B cell (primary cell): ENCODE data around the gene SPECC1L. TPM values are rescaled to one million over a fixed set of nuclear protein-coding genes. Genes with fewer than 3 reads are reported as not detected.

Experiments used
- ATAC-seq: fragments of 200-7000 bp; cut with Tn5 transposase; one replicate; pipeline ENCODE4 v1.10.0; 2021; ENCODE audit warnings: low read depth, mild to moderate bottlenecking, moderate number of reproducible peaks, moderate library complexity
- CTCF ChIA-PET: fragments of 350-600 bp; sonication (Branson Sonifier 250); formaldehyde crosslinking; loops from one replicate; lab custom pipeline; 2021; ENCODE audit warnings: antibody characterized with exemption, inconsistent platforms; lab: Charles Lee
- POLR2A ChIA-PET: fragments of 350-600 bp; sonication (Branson Sonifier 250); formaldehyde crosslinking; loops from one replicate; lab custom pipeline; 2021; ENCODE audit warnings: antibody characterized with exemption; lab: Charles Lee
- DNase-seq: peaks from one replicate; pipeline ENCODE4 v3.0.0; 2013
- H2AFZ ChIP-seq: 2 replicates; pipeline ENCODE4 v1.6.1; 2012; ENCODE audit warnings: mild to moderate bottlenecking, low read depth, low read length; ENCODE audit not compliant: insufficient read depth, poor library complexity, severe bottlenecking
- H3K27ac ChIP-seq, 2 donors: 1 replicate in 1 of 2; 2 replicates in 1 of 2; pipeline ENCODE4 v1.5.1; 2012 to 2013; ENCODE audit warnings: low read length in 2 of 2, mild to moderate bottlenecking in 2 of 2, moderate library complexity in 1 of 2
- H3K27me3 ChIP-seq, 4 experiments: fragments of 200-600 bp in 1 of 4; sonication (generic) in 1 of 4; replicated peaks in 1 of 4; 1 replicate in 2 of 4; 2 replicates in 2 of 4; pipeline versions ENCODE4 v1.6.1 to v1.7.0; 2013 to 2016; ENCODE audit warnings: low read length in 3 of 4, mild to moderate bottlenecking in 2 of 4, mixed read lengths in 1 of 4, moderate library complexity in 1 of 4; ENCODE audit not compliant: insufficient read depth in 4 of 4, control insufficient read depth in 3 of 4; ENCODE audit errors: control extremely low read depth in 1 of 4
- H3K36me3 ChIP-seq, 2 experiments: replicated peaks in 1 of 2; 1 replicate in 1 of 2; 2 replicates in 1 of 2; pipeline versions ENCODE4 v1.6.1 to v1.7.1; 2013; ENCODE audit warnings: low read length in 1 of 2; ENCODE audit not compliant: insufficient read depth in 2 of 2, control insufficient read depth in 1 of 2; ENCODE audit errors: control extremely low read depth in 1 of 2, extremely low read depth in 1 of 2
- H3K4me1 ChIP-seq, 2 donors: fragments of 200-600 bp in 1 of 2; sonication (generic) in 1 of 2; 1 replicate in 1 of 2; 2 replicates in 1 of 2; pipeline versions ENCODE4 v1.5.1 to v1.6.1; 2013 to 2017; ENCODE audit warnings: low read length in 2 of 2; ENCODE audit not compliant: control insufficient read depth in 2 of 2, insufficient read depth in 2 of 2
- H3K4me2 ChIP-seq: replicated peaks from 2 replicates; pipeline ENCODE3; 2012; ENCODE audit warnings: mild to moderate bottlenecking, low read depth, low read length; ENCODE audit not compliant: poor library complexity, severe bottlenecking
- H3K4me3 ChIP-seq, 5 experiments: fragments of 200-600 bp in 1 of 5; sonication (generic) in 1 of 5; 1 replicate in 3 of 5; 2 replicates in 2 of 5; pipeline versions ENCODE4 v1.5.1 to v1.7.0; 2011 to 2016; ENCODE audit warnings: low read length in 4 of 5, mild to moderate bottlenecking in 4 of 5, low read depth in 2 of 5, control low read depth in 1 of 5, moderate library complexity in 1 of 5; ENCODE audit not compliant: insufficient read depth in 1 of 5; ENCODE audit errors: control extremely low read depth in 1 of 5, extremely low read depth in 1 of 5
- H3K79me2 ChIP-seq: fragments of 200-600 bp; sonication (generic); one replicate; pipeline ENCODE4 v1.6.0; 2016; ENCODE audit warnings: low read length; ENCODE audit not compliant: control insufficient read depth, insufficient read depth
- H3K9ac ChIP-seq: fragments of 200-600 bp; sonication (generic); 2 replicates; pipeline ENCODE4 v1.6.1; 2017; ENCODE audit warnings: mild to moderate bottlenecking, low read length, moderate library complexity
- H3K9me3 ChIP-seq, 3 donors: one replicate each; pipeline versions ENCODE4 v1.6.1 to v1.7.1; 2013; ENCODE audit warnings: low read length in 2 of 3; ENCODE audit not compliant: control insufficient read depth in 2 of 3, insufficient read depth in 1 of 3; ENCODE audit errors: control extremely low read depth in 1 of 3
- H4K20me1 ChIP-seq: 2 replicates; pipeline ENCODE4 v1.6.0; 2012; ENCODE audit warnings: mild to moderate bottlenecking, low read length; ENCODE audit not compliant: insufficient read depth, control insufficient read depth, poor library complexity, severe bottlenecking
- H3K27ac Mint-ChIP-seq: one replicate; pipeline ENCODE4 v1.8.0; 2021; ENCODE audit warnings: mixed read lengths
- H3K27me3 Mint-ChIP-seq: one replicate; pipeline ENCODE4 v1.8.0; 2021; ENCODE audit warnings: mixed read lengths
- H3K4me1 Mint-ChIP-seq: one replicate; pipeline ENCODE4 v1.8.0; 2021; ENCODE audit warnings: mixed read lengths
- H3K4me3 Mint-ChIP-seq: one replicate; pipeline ENCODE4 v1.8.0; 2021; ENCODE audit warnings: mixed read lengths
- H3K9me3 Mint-ChIP-seq: one replicate; pipeline ENCODE4 v1.8.0; 2022; ENCODE audit warnings: mixed read lengths; ENCODE audit not compliant: insufficient read depth
- CTCF ChIP-seq: fragments of 200-600 bp; IDR thresholded peaks from one replicate; pipeline ENCODE4 v1.8.0; 2022; ENCODE audit warnings: antibody characterized with exemption, mild to moderate bottlenecking
- EZH2 ChIP-seq: IDR thresholded peaks from 2 replicates; pipeline ENCODE4 v1.6.1; 2012; ENCODE audit warnings: borderline replicate concordance, low read depth, mild to moderate bottlenecking, moderate library complexity, low read length; ENCODE audit not compliant: insufficient read depth, poor library complexity, severe bottlenecking
- WGBS: methylation state at CpG from one replicate; pipeline ENCODE4 v1.1.5; 2013; ENCODE audit warnings: missing lambda C conversion rate; ENCODE audit not compliant: insufficient coverage; 5-methylcytosine and 5-hydroxymethylcytosine counted together
- intact Hi-C: fragments of 100-400 bp; cut with micrococcal nuclease; formaldehyde crosslinking; loops from one replicate; pipeline ENCODE4 v1.10.0; 2022
- polyA plus RNA-seq: library from polyadenylated mRNA; depleted of rRNA; stranded (reverse); fragments of >200 nt; gene quantifications from 2 replicates; pipeline ENCODE4 v1.2.3, GENCODE V29; 2012
- total RNA-seq, 2 donors: library from RNA; stranded (reverse); fragments of 120-200 nt in 1 of 2; gene quantifications; 1 replicate in 1 of 2; 2 replicates in 1 of 2; pipeline versions ENCODE4 v1.2.3 to v1.2.4, GENCODE V29; 2013 to 2022

The SPECC1L gene
- total and polyA plus RNA-seq, 2 donors (not counting 1 experiment from before 2014, with no cell fraction given) = 14.4 to 85.3 TPM

GRCh38 chr22:24440718-24441405 is 170.2 kb downstream of the SPECC1L start:
- H3K9me3 Mint-ChIP-seq = no peaks in the 10 kb centered on the region
- no peak overlapping the region for H3K4me3 Mint-ChIP-seq
- Histone ChIP-seq H2AFZ (no peak overlapping the region), H3K27ac (no peak overlapping the region), H3K4me3 (no peak overlapping the region), H3K9ac (no peak overlapping the region), H4K20me1 (peaks cover 49% of the 10 kb centered on the region), H3K4me2 (no peak overlapping the region), H3K27me3 (no peaks in the 10 kb centered on the region), H3K9me3 (no peaks in the 10 kb centered on the region), H3K36me3 (peaks cover 10 to 52% of the 10 kb centered on the region in 2 experiments), H3K79me2 (peaks cover 90% of the 10 kb centered on the region), H3K4me1 (peaks cover 36 to 43% of the 10 kb centered on the region in 2 donors)
- CTCF ChIA-PET = interaction anchor here (1.5 kb wide), 1 partner anchor 16 kb away, joined by 3 read pairs; no protein-coding TSS in a partner anchor
- intact Hi-C loops = no loop called here
- peaks cover 49% of the 10 kb centered on the region for H3K4me1 Mint-ChIP-seq
- DNase-seq (no peak), ATAC-seq (no peak)
- H3K27ac Mint-ChIP-seq = peak overlapping the region; percentile 68
- POLR2A ChIA-PET = no interaction called here
- no peaks in the 10 kb centered on the region for H3K27me3 Mint-ChIP-seq
- 96% methylated on average over 30 of the region's 30 CpGs for WGBS
- no peak for TF ChIP-seq CTCF
- no peak for TF ChIP-seq EZH2
